MM.1S (cell line): ENCODE data around the gene GLS2.
"Not testable (repeated sequence)": the region's sequence is repeated elsewhere in the genome, so short reads cannot be mapped to it uniquely, and the experiment has no call there.

Source experiments
- DNase-seq: peaks from one replicate; pipeline ENCODE4 v3.0.0-alpha.2; 2015
- H2AFZ ChIP-seq: fragments of 300-600 bp; sonication (generic); 2 replicates; pipeline ENCODE4 v1.6.0; 2016; ENCODE audit warnings: antibody characterized with exemption, low read length
- H3F3A ChIP-seq: fragments of 300-600 bp; sonication (generic); 2 replicates; pipeline ENCODE4 v1.6.1; 2016; ENCODE audit warnings: mild to moderate bottlenecking, antibody characterized with exemption, low read length, moderate library complexity, mixed read lengths; ENCODE audit not compliant: insufficient read depth
- H3K27ac ChIP-seq: fragments of 300-600 bp; sonication (generic); 2 replicates; pipeline ENCODE4 v1.5.1; 2016; ENCODE audit warnings: mild to moderate bottlenecking, low read length
- H3K27me3 ChIP-seq: fragments of 300-600 bp; sonication (generic); replicated peaks from 2 replicates; pipeline ENCODE4 v1.6.0; 2016; ENCODE audit warnings: low read length; ENCODE audit not compliant: insufficient read depth
- H3K36me3 ChIP-seq: fragments of 300-600 bp; sonication (generic); replicated peaks from 2 replicates; pipeline ENCODE4 v1.6.1; 2016; ENCODE audit warnings: mild to moderate bottlenecking, low read length, mixed read lengths; ENCODE audit not compliant: insufficient read depth
- H3K4me1 ChIP-seq: fragments of 300-600 bp; sonication (generic); 2 replicates; pipeline ENCODE4 v1.6.1; 2016; ENCODE audit warnings: low read length, mixed read lengths
- H3K4me2 ChIP-seq: fragments of 300-600 bp; sonication (generic); 2 replicates; pipeline ENCODE4 v1.6.0; 2016; ENCODE audit warnings: low read depth, low read length
- H3K4me3 ChIP-seq: fragments of 300-600 bp; sonication (generic); 2 replicates; pipeline ENCODE4 v1.5.1; 2016; ENCODE audit warnings: low read length, mixed read lengths
- H3K79me2 ChIP-seq: fragments of 300-600 bp; sonication (generic); 2 replicates; pipeline ENCODE4 v1.6.1; 2016; ENCODE audit warnings: mixed run types, low read length, mixed read lengths
- H3K9ac ChIP-seq: fragments of 300-600 bp; sonication (generic); 2 replicates; pipeline ENCODE4 v1.6.1; 2016; ENCODE audit warnings: low read length, mixed read lengths
- H3K9me2 ChIP-seq: fragments of 300-600 bp; sonication (generic); replicated peaks from 2 replicates; pipeline ENCODE4 v1.6.1; 2016; ENCODE audit warnings: mild to moderate bottlenecking, low read length, mixed read lengths; ENCODE audit not compliant: insufficient read depth
- H3K9me3 ChIP-seq: fragments of 300-600 bp; sonication (generic); replicated peaks from 2 replicates; pipeline ENCODE4 v1.6.1; 2016; ENCODE audit warnings: mild to moderate bottlenecking, low read length, mixed read lengths; ENCODE audit not compliant: insufficient read depth
- H4K20me1 ChIP-seq: fragments of 300-600 bp; sonication (generic); 2 replicates; pipeline ENCODE4 v1.6.1; 2016; ENCODE audit warnings: mild to moderate bottlenecking, low read length, moderate library complexity, mixed read lengths; ENCODE audit not compliant: insufficient read depth
- CTCF ChIP-seq: fragments of 300-600 bp; sonication (generic); IDR thresholded peaks from 2 replicates; pipeline ENCODE4 v1.5.1; 2016; ENCODE audit warnings: antibody characterized with exemption, low read length, mixed read lengths
- EZH2 ChIP-seq: fragments of 300-600 bp; sonication (generic); optimal IDR thresholded peaks from 2 replicates; pipeline ENCODE3; 2017; ENCODE audit warnings: low read depth, mild to moderate bottlenecking, antibody characterized with exemption, low read length, mixed read lengths
- EZH2phosphoT487 ChIP-seq: fragments of 300-600 bp; sonication (generic); IDR thresholded peaks from 2 replicates; pipeline ENCODE4 v1.6.1; 2018; ENCODE audit warnings: antibody characterized with exemption, low read length

The GLS2 gene

GRCh38 chr12:56518570-56518969, 30.6 kb upstream of the GLS2 start:
- Histone ChIP-seq H3K9me2 (no peaks in the 10 kb centered on the region), H3K9me3 (no peaks in the 10 kb centered on the region), H3K4me3 (no peak overlapping the region), H3K9ac (no peak overlapping the region), H2AFZ (no peak overlapping the region), H3K27me3 (no peaks in the 10 kb centered on the region), H3K27ac (no peak overlapping the region), H3K36me3 (no peaks in the 10 kb centered on the region), H3F3A (no peaks in the 10 kb centered on the region), H3K79me2 (no peaks in the 10 kb centered on the region), H4K20me1 (no peaks in the 10 kb centered on the region), H3K4me2 (no peak overlapping the region), H3K4me1 (0 out of 2 replicates have a peak, but pooled peaks cover 6% of the 10 kb centered on the region)
- TF ChIP-seq CTCF: no peak
- no peak for DNase-seq

GRCh38 chr12:56517854-56518253, 29.9 kb upstream of the GLS2 start:
- Histone ChIP-seq H3K9ac (no peak overlapping the region), H3K27me3 (no peaks in the 10 kb centered on the region), H3K9me3 (no peaks in the 10 kb centered on the region), H4K20me1 (no peaks in the 10 kb centered on the region), H3K79me2 (no peaks in the 10 kb centered on the region), H3K36me3 (no peaks in the 10 kb centered on the region), H3K4me3 (no peak overlapping the region), H2AFZ (no peak overlapping the region), H3K4me2 (no peak overlapping the region), H3K4me1 (0 out of 2 replicates have a peak, but pooled peaks cover 6% of the 10 kb centered on the region), H3K9me2 (no peaks in the 10 kb centered on the region), H3K27ac (no peak overlapping the region), H3F3A (no peaks in the 10 kb centered on the region)
- TF ChIP-seq EZH2: no peak
- no peak for DNase-seq

GRCh38 chr12:56514014-56514318, 26.0 kb upstream of the GLS2 start:
- H2AFZ ChIP-seq, H3F3A ChIP-seq, H3K9me2 ChIP-seq, H3K79me2 ChIP-seq, H3K9me3 ChIP-seq, DNase-seq, H3K4me3 ChIP-seq, H3K4me2 ChIP-seq, H4K20me1 ChIP-seq, H3K27ac ChIP-seq, H3K36me3 ChIP-seq, H3K4me1 ChIP-seq, H3K27me3 ChIP-seq, H3K9ac ChIP-seq: not testable (repeated sequence)

- Histone ChIP-seq H4K20me1 (no peaks in the 10 kb centered on the region), H3K27ac (no peak overlapping the region), H3K9ac (no peak overlapping the region), H3K36me3 (no peaks in the 10 kb centered on the region), H3K9me3 (no peaks in the 10 kb centered on the region), H2AFZ (no peak overlapping the region), H3K9me2 (no peaks in the 10 kb centered on the region), H3F3A (no peaks in the 10 kb centered on the region), H3K27me3 (no peaks in the 10 kb centered on the region), H3K4me1 (no peaks in the 10 kb centered on the region), H3K4me3 (no peak overlapping the region), H3K4me2 (no peak overlapping the region), H3K79me2 (no peaks in the 10 kb centered on the region)
- TF ChIP-seq EZH2phosphoT487 (no peak), CTCF (no peak), EZH2 (no peak)
- no peak for DNase-seq
Measured at GRCh38 chr12:56510786-56511185, 22.8 kb upstream of the GLS2 start.

- not testable (repeated sequence) for H3K9me2 ChIP-seq, H3K4me2 ChIP-seq, H2AFZ ChIP-seq, H3K4me1 ChIP-seq, H3K9me3 ChIP-seq, H3K79me2 ChIP-seq, H3K27ac ChIP-seq, H3K27me3 ChIP-seq, H3F3A ChIP-seq, H3K9ac ChIP-seq, H4K20me1 ChIP-seq, H3K4me3 ChIP-seq, DNase-seq, H3K36me3 ChIP-seq
Measured at GRCh38 chr12:56499879-56500278, 11.9 kb upstream of the GLS2 start.

GRCh38 chr12:56499452-56499851, 11.5 kb upstream of the GLS2 start:
- H3K9ac ChIP-seq, H3F3A ChIP-seq, H3K36me3 ChIP-seq, H3K9me2 ChIP-seq, H3K4me1 ChIP-seq, H3K9me3 ChIP-seq, H3K4me2 ChIP-seq, H3K27me3 ChIP-seq, H2AFZ ChIP-seq, H3K79me2 ChIP-seq, DNase-seq, H4K20me1 ChIP-seq, H3K27ac ChIP-seq, H3K4me3 ChIP-seq: not testable (repeated sequence)
